NCI-H748 (cell line): ENCODE data around the gene RPL22.

Source experiments
- DNase-seq: peaks from one replicate; lab custom pipeline; 2025; ENCODE audit not compliant: unreplicated experiment; lab: John Stamatoyannopoulos, UW

The RPL22 gene

DNA sequence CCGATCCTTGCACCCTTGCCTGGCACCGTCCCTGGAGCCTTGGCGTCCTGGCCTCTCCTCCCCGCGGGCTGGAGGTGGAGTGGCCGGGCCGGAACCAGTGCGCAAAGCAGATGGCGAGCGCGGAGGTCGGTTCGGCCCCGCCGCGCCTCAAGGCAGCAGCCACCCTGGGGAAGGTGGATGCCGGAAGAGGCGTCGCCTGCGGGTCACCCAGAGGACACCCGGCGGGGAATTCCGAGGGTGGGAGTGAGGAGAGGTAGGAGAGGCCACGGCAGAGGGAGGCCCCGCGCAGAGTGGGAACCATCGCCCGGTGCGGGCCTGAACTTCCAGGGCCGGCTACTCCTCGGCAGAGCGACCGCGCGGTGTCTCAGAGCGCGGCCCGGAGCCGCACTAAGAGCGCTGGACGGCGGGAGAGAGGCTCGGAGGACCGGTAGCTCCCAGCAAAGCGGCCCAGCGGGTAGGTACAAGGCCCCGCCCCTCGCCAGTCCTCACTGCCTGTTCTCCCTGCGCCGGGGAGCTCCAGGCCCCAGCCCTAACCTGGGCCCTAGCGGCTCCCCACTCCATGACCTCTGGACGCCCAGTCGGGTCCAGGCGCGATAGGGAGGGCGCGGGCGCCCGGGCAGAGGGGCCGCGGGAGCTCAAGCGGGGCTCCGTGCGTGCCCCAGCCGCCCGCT lies 6.6 kb upstream of the RPL22 start, which contains the start of gene RNF207:
RNF207 (plus strand) TSS at position 271 of the 671 bp plus-strand sequence. CDS start 417 bp downstream, outside the sequence.
- DNase-seq: peak; percentile 44

DNA sequence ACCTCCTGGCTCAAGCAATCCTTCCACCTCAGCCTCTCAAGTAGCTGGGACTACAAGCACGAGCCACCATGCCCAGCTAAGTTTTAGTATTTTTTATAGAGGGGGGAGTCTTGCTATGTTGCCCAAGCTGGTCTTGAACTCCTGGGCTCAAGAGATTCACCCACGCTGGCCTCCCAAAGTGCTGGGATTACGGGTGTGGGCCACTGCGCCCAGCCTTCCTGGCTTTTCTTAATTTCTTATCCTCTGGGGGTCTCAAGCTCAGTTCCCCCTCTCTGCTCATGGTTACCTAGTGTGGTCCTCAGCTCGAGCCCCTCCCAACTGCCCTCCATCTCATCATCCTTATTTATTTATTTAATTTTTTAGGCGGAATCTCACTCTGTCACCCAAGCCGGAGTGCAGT lies 2.9 kb upstream of the RPL22 start:
- no peak for DNase-seq

DNA sequence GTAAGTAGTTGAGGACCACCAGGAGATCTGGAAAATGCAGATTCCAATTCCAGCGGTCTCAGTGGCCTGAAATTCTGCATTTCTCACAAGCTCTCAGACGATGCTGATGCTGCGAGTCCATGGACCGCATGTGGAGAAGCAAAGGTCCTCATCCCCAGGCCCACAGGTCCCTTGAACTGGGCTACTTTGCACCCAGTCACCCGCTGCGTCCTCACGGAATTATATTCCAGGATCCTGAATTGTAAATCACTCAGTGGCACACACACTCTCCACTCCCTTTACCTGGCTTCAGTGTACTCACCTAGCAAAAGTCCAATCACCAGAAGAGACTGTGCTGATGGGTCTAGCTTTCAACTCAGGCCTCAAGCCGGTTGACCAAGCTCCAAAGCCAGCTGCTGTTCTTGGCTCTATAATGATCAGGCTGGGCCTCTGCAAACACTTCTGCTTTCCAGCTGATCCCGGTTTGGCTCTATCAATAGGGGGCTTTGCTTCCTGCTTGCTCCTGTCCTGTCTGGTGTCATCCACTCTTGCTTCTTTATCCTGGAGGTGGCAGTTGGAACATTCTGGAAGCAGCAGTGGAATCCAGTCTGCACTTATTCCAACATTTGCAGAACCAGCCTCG lies 904 bp upstream of the RPL22 start:
- no peak for DNase-seq

DNA sequence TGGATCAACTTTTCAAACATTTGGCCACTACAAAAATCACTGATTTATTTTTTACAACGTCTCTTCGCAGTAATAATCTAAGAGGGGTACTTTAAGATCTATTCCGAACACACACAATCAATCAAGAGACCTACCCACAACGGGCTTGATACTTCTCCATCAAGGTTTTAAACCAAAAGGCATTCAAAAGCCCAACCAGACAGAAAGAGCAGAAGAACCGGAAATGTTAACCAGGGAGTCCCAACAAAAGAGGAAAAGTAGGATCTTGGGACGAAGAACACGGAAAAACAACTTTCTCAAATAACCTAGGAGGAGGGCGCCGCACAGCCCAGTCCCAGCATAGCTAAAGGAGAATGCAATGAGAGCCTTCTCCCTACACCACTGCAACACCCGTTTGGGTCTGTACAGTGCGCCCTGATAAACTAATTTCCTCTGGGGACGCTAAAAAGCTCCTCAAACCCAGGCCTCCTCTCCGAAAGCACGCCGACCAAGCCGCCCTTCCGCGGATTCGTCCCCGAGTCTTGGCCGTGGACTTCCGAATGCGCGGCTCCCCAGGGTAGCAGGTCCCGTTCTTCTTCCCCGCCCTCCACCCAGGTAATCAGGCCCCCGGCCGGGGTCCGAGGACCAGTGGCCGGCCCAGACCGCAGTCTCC lies 623 bp downstream of the RPL22 start:
- peak; percentile 24 for DNase-seq

DNA sequence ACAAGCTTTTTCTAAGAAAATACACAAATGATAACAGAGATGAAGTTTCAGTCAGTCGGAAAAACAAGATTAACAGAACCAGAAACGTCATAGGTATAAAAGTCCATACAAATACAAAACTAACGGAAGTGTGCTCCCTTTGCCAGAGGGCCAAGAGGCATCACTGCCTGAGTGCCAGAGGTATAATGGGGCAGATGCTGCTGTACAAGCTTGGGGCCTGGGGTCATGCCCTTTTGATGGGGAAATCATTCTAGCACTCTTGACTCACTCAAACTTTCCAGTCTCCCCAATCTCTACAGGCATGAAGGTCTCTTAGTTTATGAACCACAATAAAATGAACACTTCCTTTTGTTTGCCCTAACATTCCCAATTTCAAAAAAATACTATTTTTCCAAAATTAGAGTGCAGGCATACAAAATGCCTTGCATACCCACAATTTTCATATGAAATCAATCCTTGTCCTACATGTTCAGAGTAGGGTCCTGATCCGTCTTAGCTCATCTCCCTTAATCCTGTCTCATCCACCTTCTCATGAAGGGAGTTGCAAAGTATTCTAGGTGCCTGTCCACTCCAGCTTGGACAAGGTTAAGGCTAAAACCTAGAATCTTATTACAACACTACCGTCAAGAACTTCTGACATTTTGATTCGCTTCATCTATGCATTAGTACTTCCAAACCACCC lies 1.5 kb downstream of the RPL22 start:
- no peak for DNase-seq

GRCh38 chr1:6191968-6192367 lies 7.4 kb downstream of the RPL22 start:
- DNase-seq: no peak

- no peak for DNase-seq
Observed at GRCh38 chr1:6188466-6188865, 10.9 kb downstream of the RPL22 start.

DNA sequence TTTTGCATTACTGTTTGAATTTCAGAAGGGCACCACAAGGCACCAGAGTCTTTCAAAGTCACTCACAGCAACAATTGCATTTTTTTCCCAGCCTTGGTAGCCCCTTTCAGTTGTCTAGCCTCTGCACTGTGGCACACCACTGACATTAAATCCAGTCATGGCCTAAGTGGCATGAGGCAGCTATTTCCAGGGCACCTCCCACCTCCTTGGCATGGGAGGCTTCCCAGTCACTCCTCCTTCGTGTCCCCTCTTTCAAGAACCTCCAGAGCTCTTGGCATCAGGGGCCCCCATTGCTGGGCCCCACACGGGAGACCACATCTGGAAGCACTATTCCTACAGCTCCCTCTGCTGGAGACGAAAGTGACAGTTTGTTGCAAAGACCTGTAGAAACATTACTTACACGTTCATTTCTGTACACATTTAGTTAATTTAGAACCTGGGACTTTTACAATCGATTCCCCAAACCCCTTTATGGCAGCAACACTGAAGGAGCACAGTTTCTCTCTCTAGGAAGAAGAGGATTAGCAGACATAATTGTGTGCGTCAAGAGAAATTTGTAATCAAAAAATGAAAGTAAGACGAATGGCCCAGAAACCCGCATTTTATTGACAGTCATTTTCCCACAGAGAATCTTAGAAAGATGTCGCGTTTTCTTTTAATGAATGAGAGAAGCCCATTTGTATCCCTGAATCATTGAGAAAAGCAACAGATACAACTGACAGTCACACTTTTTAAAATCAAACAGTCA lies 13.6 kb downstream of the RPL22 start:
- no peak for DNase-seq

GRCh38 chr1:6185151-6185550 lies 14.2 kb downstream of the RPL22 start:
- DNase-seq: no peak

GRCh38 chr1:6184083-6184783 lies 15.2 kb downstream of the RPL22 start:
- no peak for DNase-seq

GRCh38 chr1:6183520-6183989 lies 15.8 kb downstream of the RPL22 start:
- DNase-seq: no peak

DNA sequence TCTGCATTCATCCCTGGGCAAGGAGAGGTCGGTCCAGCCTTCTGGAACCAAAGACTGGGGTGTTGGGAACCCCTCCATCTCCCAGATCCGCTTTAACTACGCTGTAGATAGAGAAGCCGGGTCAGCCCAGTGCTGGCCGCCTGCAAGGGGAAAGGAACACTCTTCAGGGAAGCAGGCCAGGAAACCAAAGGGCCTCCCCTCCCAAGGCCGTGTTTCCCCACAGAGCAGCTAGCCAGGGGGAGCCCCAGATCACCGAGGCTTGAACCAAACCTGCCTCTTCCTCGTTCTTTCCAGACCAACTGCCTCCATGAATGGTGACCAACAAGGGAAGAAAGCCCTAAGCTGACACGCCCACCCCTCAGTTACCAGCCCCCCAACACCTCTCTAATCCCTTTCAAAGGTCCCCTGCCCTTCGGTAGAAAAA lies 18.0 kb downstream of the RPL22 start:
- DNase-seq: no peak

GRCh38 chr1:6180707-6181311 lies 18.6 kb downstream of the RPL22 start:
- peak; percentile 14 for DNase-seq

DNA sequence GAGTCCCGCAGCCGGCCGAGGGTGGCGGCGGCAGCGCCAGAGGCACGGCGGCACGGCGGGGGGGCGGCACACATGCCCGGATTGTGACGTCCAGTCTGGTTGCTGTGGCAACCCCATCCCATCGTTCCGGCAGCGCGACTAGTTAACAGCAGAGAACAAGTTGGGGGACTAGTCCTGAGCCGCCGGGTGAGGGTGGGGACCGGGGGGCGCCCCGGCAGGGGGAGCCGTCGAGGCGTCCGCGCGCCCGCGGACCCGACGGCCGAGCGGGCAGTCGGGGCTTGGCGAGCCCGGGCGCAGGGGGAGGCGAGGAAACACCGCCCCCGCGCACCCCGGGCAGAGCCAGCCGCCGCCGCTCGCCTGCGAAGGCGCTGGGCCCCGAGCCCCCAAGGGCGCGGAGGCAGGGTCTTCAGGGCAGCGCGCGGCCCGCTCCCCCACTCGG lies 19.1 kb downstream of the RPL22 start, which contains the start of gene CHD5:
CHD5 (minus strand) TSS at position 54 of the 439 bp plus-strand sequence. CDS start 298 bp downstream, outside the sequence.
- DNase-seq: peak; percentile 48

DNA sequence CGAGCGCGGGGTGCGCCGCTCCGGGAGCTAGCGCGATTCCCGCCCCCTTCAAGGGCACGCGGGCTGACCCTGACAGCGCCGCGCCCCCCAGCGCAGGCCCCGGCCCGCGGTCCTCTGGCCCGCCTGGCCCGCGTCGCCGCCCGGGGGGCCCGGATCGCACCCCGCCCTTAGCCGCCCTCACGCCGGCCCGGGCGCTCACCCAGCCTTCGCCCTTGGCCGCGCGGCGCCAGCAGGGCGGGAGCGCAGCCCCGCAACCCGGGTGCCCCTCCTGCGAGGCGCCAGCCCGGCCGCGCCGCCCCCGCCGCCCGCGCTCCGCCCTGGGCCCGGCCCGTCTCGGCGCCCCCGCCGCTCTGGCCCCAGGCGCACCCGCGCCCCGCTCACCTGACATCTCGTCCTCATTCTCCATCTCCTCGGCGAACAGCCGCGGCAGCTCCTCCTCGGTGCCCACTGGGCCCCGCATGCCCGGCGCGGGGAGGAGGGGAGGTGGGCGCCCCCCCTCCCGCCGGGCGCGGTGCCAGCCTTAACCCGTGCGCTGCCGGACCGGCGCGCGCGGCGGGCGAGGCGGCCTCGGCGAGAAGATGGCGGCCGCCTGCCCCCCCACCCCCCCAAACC lies 19.7 kb downstream of the RPL22 start:
- DNase-seq: no peak

- DNase-seq: peak; percentile 29
Observed at GRCh38 chr1:6178751-6179563, 20.4 kb downstream of the RPL22 start.

DNA sequence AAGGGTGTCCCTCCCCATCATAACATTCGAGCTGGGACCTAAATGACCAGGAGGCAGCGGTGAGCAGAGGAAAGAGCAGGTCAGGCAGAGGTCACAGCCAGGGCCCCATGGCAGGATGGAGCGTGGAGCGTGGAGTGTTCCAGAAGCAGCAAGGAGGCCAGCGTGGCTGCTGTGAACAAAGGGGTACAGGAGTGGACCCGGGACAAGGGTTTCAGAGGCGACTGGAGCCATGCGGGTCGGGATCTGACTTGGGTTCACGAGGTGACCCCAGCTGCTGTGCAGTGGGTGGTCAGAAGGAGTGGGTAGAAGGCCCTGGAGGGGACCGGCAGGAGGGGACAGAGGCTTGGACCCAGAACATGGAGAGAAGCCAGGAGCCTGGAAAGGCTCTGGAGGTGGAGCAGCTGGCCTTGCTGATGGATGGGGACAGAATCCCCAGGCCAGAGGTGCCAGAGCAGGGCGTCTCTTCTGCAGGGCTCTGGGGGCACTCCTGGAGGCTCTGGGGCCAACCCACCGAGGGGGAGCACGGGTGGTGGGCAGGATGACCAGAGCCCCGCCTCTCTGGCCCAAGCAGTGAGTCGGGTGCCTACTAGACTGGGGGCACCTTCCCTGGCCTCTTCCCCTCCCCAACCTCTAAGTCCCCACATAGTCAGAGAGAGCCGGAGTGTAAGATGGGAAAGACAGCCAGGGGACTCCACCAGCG lies 21.6 kb downstream of the RPL22 start:
- DNase-seq: no peak

- no peak for DNase-seq
Observed at GRCh38 chr1:6176779-6177178, 22.6 kb downstream of the RPL22 start.
